NCI-H446 (cell line): Measurements from ENCODE around the gene TLR10.
A peak's percentile ranks its signal among the peaks of the same experiment; 100 is the strongest.

Experiments used
- DNase-seq, 2 experiments: peaks; one replicate each; lab custom pipeline; 2025; lab: John Stamatoyannopoulos, UW

TLR10 gene

GRCh38 chr4:38764277-38764676, 18.5 kb downstream of the TLR10 start:
- no peak for DNase-seq

GRCh38 chr4:38762560-38762959, 20.2 kb downstream of the TLR10 start:
- no peak for DNase-seq

GRCh38 chr4:38759790-38760122, 23.0 kb downstream of the TLR10 start:
- no peak for DNase-seq

- peak in 1 of 2 experiments; percentile 30 for DNase-seq
These were observed 23.5 kb downstream of the TLR10 start for GRCh38 chr4:38759113-38759789.

- DNase-seq = no peak
These were observed 24.7 kb downstream of the TLR10 start for GRCh38 chr4:38757945-38758600.

- DNase-seq = peak in 1 of 2 experiments; percentile 44
These were observed 29.6 kb downstream of the TLR10 start for GRCh38 chr4:38752941-38753806.

GRCh38 chr4:38752372-38752940, 30.3 kb downstream of the TLR10 start:
- DNase-seq = no peak

- DNase-seq = no peak
These were observed 31.3 kb downstream of the TLR10 start for GRCh38 chr4:38751341-38752010.

GRCh38 chr4:38749336-38749735, 33.5 kb downstream of the TLR10 start:
- DNase-seq = no peak

GRCh38 chr4:38747629-38748028, 35.2 kb downstream of the TLR10 start:
- DNase-seq = no peak

- no peak for DNase-seq
These were observed 36.9 kb downstream of the TLR10 start for GRCh38 chr4:38745881-38746280.

GRCh38 chr4:38743866-38744265, 38.9 kb downstream of the TLR10 start:
- DNase-seq = no peak

GRCh38 chr4:38740303-38740702, 42.5 kb downstream of the TLR10 start:
- DNase-seq = no peak

- no peak for DNase-seq
These were observed 43.6 kb downstream of the TLR10 start for GRCh38 chr4:38738940-38739803.

- no peak for DNase-seq
These were observed 46.9 kb downstream of the TLR10 start for GRCh38 chr4:38735870-38736269.

GRCh38 chr4:38734911-38735310, 47.9 kb downstream of the TLR10 start:
- DNase-seq = no peak

GRCh38 chr4:38734446-38734845, 48.3 kb downstream of the TLR10 start:
- DNase-seq = no peak

GRCh38 chr4:38733663-38734062, 49.1 kb downstream of the TLR10 start:
- no peak for DNase-seq

- DNase-seq = peak; percentile 5 to 59
These were observed 51.8 kb downstream of the TLR10 start for GRCh38 chr4:38730830-38731646.

- no peak for DNase-seq
These were observed 52.3 kb downstream of the TLR10 start for GRCh38 chr4:38730493-38730829.
